GM23338 (cell line): ENCODE results near the gene LMAN1L. TPM values are rescaled to one million over a fixed set of nuclear protein-coding genes. Genes with fewer than 3 reads are reported as not detected.

ENCODE experiments used
- ATAC-seq: fragments of 200-7000 bp; cut with Tn5 transposase; 3 replicates; pipeline ENCODE4 v1.9.1; 2020
- DNase-seq: peaks from one replicate; pipeline ENCODE4 v3.0.0-alpha.2; 2015; ENCODE audit warnings: low spot score
- H2AFZ ChIP-seq: fragments of 200-600 bp; sonication (generic); 2 replicates; pipeline ENCODE4 v1.8.0; 2016; ENCODE audit warnings: antibody characterized with exemption, mild to moderate bottlenecking, moderate library complexity
- H3F3A ChIP-seq: fragments of 200-600 bp; sonication (generic); replicated peaks from 2 replicates; pipeline ENCODE4 v1.8.0; 2017; ENCODE audit warnings: antibody characterized with exemption, mixed run types, low read depth
- H3K27ac ChIP-seq: fragments of 200-600 bp; sonication (generic); 2 replicates; pipeline ENCODE4 v1.6.1; 2016; ENCODE audit warnings: low read depth
- H3K27me3 ChIP-seq: fragments of 200-600 bp; sonication (generic); 2 replicates; pipeline ENCODE4 v1.8.0; 2016; ENCODE audit warnings: mild to moderate bottlenecking, mixed run types, moderate library complexity; ENCODE audit not compliant: insufficient read depth
- H3K36me3 ChIP-seq: fragments of 200-600 bp; sonication (generic); 2 replicates; pipeline ENCODE4 v1.8.0; 2016; ENCODE audit warnings: mild to moderate bottlenecking; ENCODE audit not compliant: insufficient read depth
- H3K4me1 ChIP-seq: fragments of 200-600 bp; sonication (generic); 2 replicates; pipeline ENCODE4 v1.8.0; 2016; ENCODE audit warnings: mild to moderate bottlenecking, moderate library complexity; ENCODE audit not compliant: insufficient read depth
- H3K4me2 ChIP-seq: fragments of 200-600 bp; sonication (generic); 2 replicates; pipeline ENCODE4 v1.7.1; 2017; ENCODE audit warnings: mixed run types
- H3K4me3 ChIP-seq: fragments of 200-600 bp; sonication (generic); 2 replicates; pipeline ENCODE4 v1.6.1; 2016; ENCODE audit warnings: mixed run types
- H3K79me2 ChIP-seq: fragments of 200-600 bp; sonication (generic); replicated peaks from 2 replicates; pipeline ENCODE4 v1.8.0; 2017; ENCODE audit warnings: mild to moderate bottlenecking; ENCODE audit not compliant: insufficient read depth
- H3K9me2 ChIP-seq: fragments of 200-600 bp; sonication (generic); 2 replicates; pipeline ENCODE4 v1.8.0; 2017; ENCODE audit not compliant: insufficient read depth
- H4K20me1 ChIP-seq: fragments of 200-600 bp; sonication (generic); replicated peaks from 2 replicates; pipeline ENCODE4 v1.8.0; 2017; ENCODE audit warnings: mild to moderate bottlenecking; ENCODE audit not compliant: insufficient read depth
- H3K27ac Mint-ChIP-seq: 2 replicates; pipeline ENCODE4 v1.8.0; 2020; ENCODE audit warnings: inconsistent platforms, mild to moderate bottlenecking, moderate library complexity, mixed read lengths
- H3K27me3 Mint-ChIP-seq: 3 replicates; pipeline ENCODE4 v1.8.0; 2022; ENCODE audit warnings: low read depth, mild to moderate bottlenecking, moderate library complexity, mixed read lengths, inconsistent platforms; ENCODE audit not compliant: insufficient read depth, poor library complexity
- H3K36me3 Mint-ChIP-seq: 3 replicates; pipeline ENCODE4 v1.8.0; 2021; ENCODE audit warnings: low read depth, mild to moderate bottlenecking, inconsistent platforms, moderate library complexity, mixed read lengths
- H3K4me1 Mint-ChIP-seq: 3 replicates; pipeline ENCODE4 v1.8.0; 2020; ENCODE audit warnings: mild to moderate bottlenecking, inconsistent platforms, mixed read lengths
- H3K4me3 Mint-ChIP-seq: 3 replicates; pipeline ENCODE4 v1.8.0; 2021; ENCODE audit warnings: moderate library complexity, mild to moderate bottlenecking, inconsistent platforms, mixed read lengths
- H3K9me3 Mint-ChIP-seq: 3 replicates; pipeline ENCODE4 v1.8.0; 2020; ENCODE audit warnings: moderate library complexity, mild to moderate bottlenecking, inconsistent platforms, mixed read lengths
- CREB1 ChIP-seq: fragments of 250-450 bp; sonication (Bioruptor Pico); IDR thresholded peaks from 2 replicates; pipeline ENCODE4 v1.5.0; 2020; ENCODE audit warnings: low read depth, mild to moderate bottlenecking, moderate library complexity
- CTCF ChIP-seq, 2 experiments: fragments of 200-600 bp in 1 of 2; sonication (generic) in 1 of 2; conservative IDR thresholded peaks; 2 replicates each; pipeline versions ENCODE4 v1.5.1 to v1.6.1; 2016 to 2017; ENCODE audit warnings: antibody characterized with exemption in 2 of 2, low read depth in 2 of 2, mild to moderate bottlenecking in 2 of 2, moderate library complexity in 1 of 2
- EZH2 ChIP-seq: fragments of 200-600 bp; sonication (generic); IDR thresholded peaks from one replicate; pipeline ENCODE4 v1.8.0; 2017; ENCODE audit warnings: antibody characterized with exemption, mild to moderate bottlenecking, low read depth; ENCODE audit not compliant: unreplicated experiment
- EZH2phosphoT487 ChIP-seq: fragments of 200-600 bp; sonication (generic); IDR thresholded peaks from one replicate; pipeline ENCODE4 v1.8.1; 2018; ENCODE audit warnings: antibody characterized with exemption; ENCODE audit not compliant: unreplicated experiment
- JUNB ChIP-seq: IDR thresholded peaks from one replicate; pipeline ENCODE4 v1.6.1; 2016; ENCODE audit warnings: antibody characterized with exemption; ENCODE audit not compliant: unreplicated experiment
- NANOG ChIP-seq: IDR thresholded peaks from 2 replicates; pipeline ENCODE4 v1.6.1; 2016; ENCODE audit warnings: antibody characterized with exemption, borderline replicate concordance
- POLR2AphosphoS5 ChIP-seq: IDR thresholded peaks from 2 replicates; pipeline ENCODE4 v1.6.1; 2016; ENCODE audit warnings: antibody characterized with exemption, low read depth
- STAT1 ChIP-seq: IDR thresholded peaks from one replicate; pipeline ENCODE4 v1.6.1; 2016; ENCODE audit warnings: antibody characterized with exemption; ENCODE audit not compliant: unreplicated experiment
- ZNF114 ChIP-seq: fragments of 250-450 bp; sonication (Bioruptor Pico); IDR thresholded peaks from 2 replicates; pipeline ENCODE4 v1.5.0; 2020; ENCODE audit warnings: mild to moderate bottlenecking, moderate library complexity
- ZNF331 ChIP-seq: fragments of 250-450 bp; sonication (Bioruptor Pico); IDR thresholded peaks from 2 replicates; pipeline ENCODE4 v1.5.0; 2020; ENCODE audit warnings: low read depth, mild to moderate bottlenecking, moderate library complexity
- ZNF462 ChIP-seq: fragments of 250-450 bp; sonication (Bioruptor Pico); IDR thresholded peaks from 2 replicates; pipeline ENCODE4 v1.5.0; 2020; ENCODE audit warnings: mild to moderate bottlenecking, moderate library complexity
- polyA plus RNA-seq: library from polyadenylated mRNA; unstranded; fragments of >200 nt; fragmentation: Nextera tagmentation; extraction: Ambion mirVana; gene quantifications from 2 replicates; pipeline ENCODE4 v1.2.1, GENCODE V29; 2016
- total RNA-seq: library from RNA; depleted of rRNA; stranded (reverse); fragments of >200 nt; shearing (Covaris generic); gene quantifications from 2 replicates; pipeline ENCODE4 v1.2.3, GENCODE V29; 2014
- TF ChIP-seq, protein P1 (sequence below): IDR thresholded peaks from one replicate; pipeline ENCODE4 v1.6.1; 2018; ENCODE audit warnings: antibody characterized with exemption; ENCODE audit not compliant: unreplicated experiment
- TF ChIP-seq, protein P2 (sequence below): IDR thresholded peaks from 2 replicates; pipeline ENCODE4 v1.6.1; 2016; ENCODE audit warnings: antibody characterized with exemption

Gene LMAN1L
- total and polyA plus RNA-seq, 2 experiments from 2014 or later: not detected

DNA sequence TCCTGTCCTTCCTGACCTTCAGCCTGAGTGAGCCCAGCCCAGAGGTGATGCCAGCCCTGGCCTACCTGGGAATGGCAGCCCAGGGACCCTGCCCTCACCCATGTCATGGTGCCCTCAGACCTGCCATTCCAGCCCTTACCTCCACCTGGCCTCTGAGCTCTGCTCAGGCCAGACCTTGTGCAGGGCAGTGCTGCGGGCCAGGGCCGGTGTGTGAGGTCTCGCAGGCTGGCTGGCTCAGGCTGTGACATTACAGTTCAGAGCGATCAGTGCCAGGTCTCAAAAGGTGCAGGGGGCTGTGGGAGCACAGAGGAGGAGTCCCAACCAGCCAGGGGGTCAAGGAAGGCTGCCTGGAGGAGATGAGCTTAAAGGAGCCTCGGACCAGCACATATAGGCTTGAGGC lies 7.4 kb downstream of the LMAN1L start:
- no peak for DNase-seq
- Mint-ChIP-seq H3K27ac (no peak overlapping the region), H3K27me3 (peaks cover 21% of the 10 kb centered on the region), H3K4me3 (no peak overlapping the region), H3K36me3 (no peaks in the 10 kb centered on the region), H3K4me1 (peaks cover 24% of the 10 kb centered on the region), H3K9me3 (no peaks in the 10 kb centered on the region)
- H3K4me1 ChIP-seq: 0 out of 2 replicates have a peak, but pooled peaks cover 7% of the 10 kb centered on the region
- H3K36me3 ChIP-seq: no peaks in the 10 kb centered on the region
- TF ChIP-seq POLR2AphosphoS5: no peak
- TF ChIP-seq STAT1: no peak
- no peak for TF ChIP-seq CREB1 (CRISPR knock-in tag)
- TF ChIP-seq NANOG: no peak
- TF ChIP-seq ZNF462 (CRISPR knock-in tag): no peak
- no peak for TF ChIP-seq EZH2phosphoT487
- no peak for TF ChIP-seq ZNF331 (CRISPR knock-in tag)
- no peak for TF ChIP-seq ZNF114
- TF ChIP-seq, protein P1, sequence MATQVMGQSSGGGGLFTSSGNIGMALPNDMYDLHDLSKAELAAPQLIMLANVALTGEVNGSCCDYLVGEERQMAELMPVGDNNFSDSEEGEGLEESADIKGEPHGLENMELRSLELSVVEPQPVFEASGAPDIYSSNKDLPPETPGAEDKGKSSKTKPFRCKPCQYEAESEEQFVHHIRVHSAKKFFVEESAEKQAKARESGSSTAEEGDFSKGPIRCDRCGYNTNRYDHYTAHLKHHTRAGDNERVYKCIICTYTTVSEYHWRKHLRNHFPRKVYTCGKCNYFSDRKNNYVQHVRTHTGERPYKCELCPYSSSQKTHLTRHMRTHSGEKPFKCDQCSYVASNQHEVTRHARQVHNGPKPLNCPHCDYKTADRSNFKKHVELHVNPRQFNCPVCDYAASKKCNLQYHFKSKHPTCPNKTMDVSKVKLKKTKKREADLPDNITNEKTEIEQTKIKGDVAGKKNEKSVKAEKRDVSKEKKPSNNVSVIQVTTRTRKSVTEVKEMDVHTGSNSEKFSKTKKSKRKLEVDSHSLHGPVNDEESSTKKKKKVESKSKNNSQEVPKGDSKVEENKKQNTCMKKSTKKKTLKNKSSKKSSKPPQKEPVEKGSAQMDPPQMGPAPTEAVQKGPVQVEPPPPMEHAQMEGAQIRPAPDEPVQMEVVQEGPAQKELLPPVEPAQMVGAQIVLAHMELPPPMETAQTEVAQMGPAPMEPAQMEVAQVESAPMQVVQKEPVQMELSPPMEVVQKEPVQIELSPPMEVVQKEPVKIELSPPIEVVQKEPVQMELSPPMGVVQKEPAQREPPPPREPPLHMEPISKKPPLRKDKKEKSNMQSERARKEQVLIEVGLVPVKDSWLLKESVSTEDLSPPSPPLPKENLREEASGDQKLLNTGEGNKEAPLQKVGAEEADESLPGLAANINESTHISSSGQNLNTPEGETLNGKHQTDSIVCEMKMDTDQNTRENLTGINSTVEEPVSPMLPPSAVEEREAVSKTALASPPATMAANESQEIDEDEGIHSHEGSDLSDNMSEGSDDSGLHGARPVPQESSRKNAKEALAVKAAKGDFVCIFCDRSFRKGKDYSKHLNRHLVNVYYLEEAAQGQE: no peak
- no peak for TF ChIP-seq JUNB
- no peak for TF ChIP-seq CTCF (conservative IDR thresholded peaks at IDR 0.05; ENCODE audit: low read depth in 2 of 2)
- TF ChIP-seq, protein P2, sequence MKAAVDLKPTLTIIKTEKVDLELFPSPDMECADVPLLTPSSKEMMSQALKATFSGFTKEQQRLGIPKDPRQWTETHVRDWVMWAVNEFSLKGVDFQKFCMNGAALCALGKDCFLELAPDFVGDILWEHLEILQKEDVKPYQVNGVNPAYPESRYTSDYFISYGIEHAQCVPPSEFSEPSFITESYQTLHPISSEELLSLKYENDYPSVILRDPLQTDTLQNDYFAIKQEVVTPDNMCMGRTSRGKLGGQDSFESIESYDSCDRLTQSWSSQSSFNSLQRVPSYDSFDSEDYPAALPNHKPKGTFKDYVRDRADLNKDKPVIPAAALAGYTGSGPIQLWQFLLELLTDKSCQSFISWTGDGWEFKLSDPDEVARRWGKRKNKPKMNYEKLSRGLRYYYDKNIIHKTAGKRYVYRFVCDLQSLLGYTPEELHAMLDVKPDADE: no peak
- TF ChIP-seq EZH2: no peak
- H3K27ac ChIP-seq: no peak overlapping the region
- H3K4me2 ChIP-seq: no peak overlapping the region
- no peak overlapping the region for H3K4me3 ChIP-seq
- no peak for ATAC-seq
- H3K79me2 ChIP-seq: no peaks in the 10 kb centered on the region
- no peaks in the 10 kb centered on the region for H4K20me1 ChIP-seq
- H3K9me2 ChIP-seq: no peaks in the 10 kb centered on the region
- peaks cover 3% of the 10 kb centered on the region; the same call in 1 of the 2 replicates for H3F3A ChIP-seq
- no peak overlapping the region for H2AFZ ChIP-seq
- peaks cover 6% of the 10 kb centered on the region for H3K27me3 ChIP-seq
